Measurements from ENCODE around the gene SMU1. TPM values are rescaled to one million over a fixed set of nuclear protein-coding genes. Genes with fewer than 3 reads are reported as not detected.
A peak's percentile ranks its signal among the peaks of the same experiment; 100 is the strongest.

Gene SMU1
- total RNA-seq, 2 experiments from 2014 or later = 22.0 to 27.9 TPM

DNA sequence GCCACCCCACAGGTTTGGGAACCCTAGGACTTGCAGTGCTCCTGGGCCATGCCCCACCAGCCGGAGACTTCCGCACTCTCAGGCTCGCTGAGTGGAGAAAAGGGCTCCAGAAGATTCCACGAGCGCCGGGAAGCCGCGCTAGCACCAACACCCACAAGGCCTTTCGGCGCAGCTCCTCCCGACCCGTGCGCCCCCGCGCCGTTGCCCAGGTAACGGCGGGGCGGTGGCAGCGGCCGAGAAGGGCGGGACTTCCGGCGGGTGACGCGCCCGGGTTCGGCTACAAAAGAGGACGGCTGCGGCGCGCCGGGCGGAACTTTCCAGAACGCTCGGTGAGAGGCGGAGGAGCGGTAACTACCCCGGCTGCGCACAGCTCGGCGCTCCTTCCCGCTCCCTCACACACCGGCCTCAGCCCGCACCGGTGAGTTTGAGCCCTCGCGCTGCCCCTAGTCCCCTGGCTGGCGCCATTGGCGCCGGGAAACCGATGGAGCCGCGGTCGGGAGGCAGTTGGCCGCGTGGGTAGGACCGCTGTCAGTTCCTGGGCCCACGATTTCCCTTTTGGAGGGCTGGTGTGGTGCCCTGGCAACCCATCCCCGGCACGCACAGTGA lies 51.4 kb downstream of the SMU1 start, which contains the start of gene DNAJA1:
DNAJA1 (plus strand) TSS at position 308 of the 606 bp plus-strand sequence. CDS start 1,212 bp downstream, outside the sequence.
- H3K4me3 ChIP-seq (ENCODE audit: low read depth, low read length, poor library complexity, severe bottlenecking) = peak within 1 kb of the TSS; percentile 100
- peak within 1 kb of the TSS; percentile 91 for H3K4me2 ChIP-seq (ENCODE audit: low read length)
- peaks cover 73% of the 10 kb centered on the region for H3K36me3 ChIP-seq (ENCODE audit: insufficient read depth, low read length)
- BruUV-seq (replicated peaks) = no TSS peak
- CTCF ChIA-PET (ENCODE audit: unreplicated experiment) = no interaction called here
- H3K79me2 ChIP-seq (ENCODE audit: insufficient read depth, low read depth, low read length) = peaks cover 89% of the 10 kb centered on the region
- peaks cover 31% of the 10 kb centered on the region for H4K20me1 ChIP-seq (ENCODE audit: insufficient read depth, low read length)
- H3K4me1 ChIP-seq (ENCODE audit: insufficient read depth, low read length, poor library complexity, severe bottlenecking) = peaks cover 59% of the 10 kb centered on the region
- POLR2A ChIA-PET = interaction anchor here (0.6 to 2.5 kb wide), 23 partner anchors 9 to 449 kb away, joined by 3 to 15 read pairs (median 4); partner anchors contain the start of genes APTX, NFX1 and NOL6
- intact Hi-C loops (cut with micrococcal nuclease; ENCODE audit: unreplicated experiment) = loop anchor here (2.0 to 5.0 kb wide), 3 partner anchors 24 to 197 kb away; partner anchors contain the start of genes APTX and B4GALT1
- H3K9me3 ChIP-seq (ENCODE audit: low read length) = no peaks in the 10 kb centered on the region
- peak; percentile 95 for DNase-seq (ENCODE audit: low spot score)
- TF ChIP-seq CTCF (conservative IDR thresholded peaks at IDR 0.05; ENCODE audit: low read length) (no peak), EZH2phosphoT487 (IDR thresholded peaks at IDR 0.05; ENCODE audit: borderline replicate concordance, low read depth, low read length) (no peak)
- no peaks in the 10 kb centered on the region for H3K9me2 ChIP-seq (ENCODE audit: insufficient read depth, low read length)
- peak within 1 kb of the TSS; percentile 58 for H2AFZ ChIP-seq (ENCODE audit: low read length)
- H3K27ac ChIP-seq (ENCODE audit: low read depth, low read length, poor library complexity, severe bottlenecking) = peak within 1 kb of the TSS; percentile 79

DNA sequence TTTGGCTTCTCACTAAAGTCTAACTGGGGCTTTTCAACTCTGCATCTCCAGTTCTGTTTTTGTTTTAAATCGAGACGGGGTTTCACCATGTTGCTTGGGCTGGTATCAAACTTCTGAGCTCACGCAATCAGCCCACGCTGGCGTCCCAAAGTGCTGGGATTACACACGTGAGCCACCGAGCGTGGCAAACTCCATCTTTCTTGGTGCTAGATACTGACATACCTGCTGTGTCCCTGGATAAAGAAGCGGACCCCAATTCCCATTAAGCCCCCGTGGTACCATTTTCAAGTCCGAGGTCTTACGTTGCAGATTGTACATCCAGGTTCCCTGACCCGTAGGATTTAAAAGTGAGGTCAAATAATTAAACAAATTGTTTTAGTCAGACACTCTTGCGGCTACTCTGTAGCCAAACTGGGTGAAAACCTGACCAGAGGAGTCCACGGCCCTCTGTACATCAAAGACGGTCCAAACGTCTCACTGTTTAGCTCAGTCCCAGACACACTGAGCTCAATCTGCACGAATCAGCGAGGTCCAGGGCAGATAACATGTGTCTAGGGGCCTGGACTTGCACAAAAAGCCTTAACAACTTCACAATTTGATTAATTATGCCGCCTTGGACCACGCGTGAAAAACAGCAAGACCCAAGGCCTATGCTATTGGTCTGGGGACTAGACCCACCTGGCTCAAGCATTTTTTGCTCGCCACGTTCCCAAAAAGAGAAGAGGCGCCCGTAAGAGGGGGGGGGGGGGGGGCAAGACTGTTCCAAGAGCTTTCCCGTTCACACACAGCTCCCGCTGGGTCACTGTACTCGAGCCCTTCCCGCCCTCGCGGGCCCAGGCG lies 52.1 kb downstream of the SMU1 start:
- intact Hi-C loops (cut with micrococcal nuclease; ENCODE audit: unreplicated experiment) = loop anchor here (2.0 kb wide), 2 partner anchors 24 to 142 kb away; partner anchors contain the start of genes APTX and B4GALT1
- Histone ChIP-seq H3K27ac (ENCODE audit: low read depth, low read length, poor library complexity, severe bottlenecking) (peak overlapping the region; percentile 79), H3K4me2 (ENCODE audit: low read length) (peak overlapping the region; percentile 91), H2AFZ (ENCODE audit: low read length) (peak overlapping the region; percentile 11; the same call in 1 of the 2 replicates), H3K4me3 (ENCODE audit: low read depth, low read length, poor library complexity, severe bottlenecking) (peak overlapping the region; percentile 100), H4K20me1 (ENCODE audit: insufficient read depth, low read length) (peaks cover 29% of the 10 kb centered on the region), H3K36me3 (ENCODE audit: insufficient read depth, low read length) (peaks cover 65% of the 10 kb centered on the region), H3K9me3 (ENCODE audit: low read length) (no peaks in the 10 kb centered on the region), H3K79me2 (ENCODE audit: insufficient read depth, low read depth, low read length) (peaks cover 82% of the 10 kb centered on the region), H3K4me1 (ENCODE audit: insufficient read depth, low read length, poor library complexity, severe bottlenecking) (peaks cover 59% of the 10 kb centered on the region), H3K9me2 (ENCODE audit: insufficient read depth, low read length) (no peaks in the 10 kb centered on the region)
- peak; percentile 33 for DNase-seq (ENCODE audit: low spot score)
- ChIA-PET POLR2A (interaction anchor here (0.5 to 2.5 kb wide), 23 partner anchors 9 to 449 kb away, joined by 3 to 15 read pairs (median 3); partner anchors contain the start of genes APTX, NFX1 and NOL6), CTCF (ENCODE audit: unreplicated experiment) (interaction anchor here (0.9 kb wide), 1 partner anchor 145 kb away, joined by 3 read pairs; no protein-coding TSS in a partner anchor)
- BruUV-seq (replicated peaks) = no TSS peak
- TF ChIP-seq EZH2phosphoT487 (IDR thresholded peaks at IDR 0.05; ENCODE audit: borderline replicate concordance, low read depth, low read length) = no peak
- no peak for TF ChIP-seq CTCF (conservative IDR thresholded peaks at IDR 0.05; ENCODE audit: low read length)

Measured in OCI-LY7 (cell line).